ENCODE measurements around the gene NBAS.

NBAS gene

DNA sequence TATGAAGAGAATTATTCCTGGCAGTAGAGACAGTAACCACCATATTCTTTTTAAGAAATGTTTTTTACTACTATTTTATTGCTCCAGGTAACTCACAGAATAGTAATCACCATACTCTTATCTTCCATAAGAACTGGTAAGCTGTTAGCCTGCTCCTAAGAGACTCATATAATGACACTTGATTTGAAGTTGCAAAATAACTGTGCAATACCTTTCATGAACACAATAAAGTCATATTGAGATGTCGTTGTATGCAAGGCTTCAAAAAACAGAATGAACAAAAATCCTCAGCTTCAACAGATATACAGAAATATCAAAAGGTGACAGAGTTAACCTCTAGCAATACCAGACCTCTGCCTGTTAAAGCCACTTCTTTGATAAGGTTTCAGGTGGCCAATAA, 360.1 kb downstream of the NBAS start:
- TF ChIP-seq, protein P1, sequence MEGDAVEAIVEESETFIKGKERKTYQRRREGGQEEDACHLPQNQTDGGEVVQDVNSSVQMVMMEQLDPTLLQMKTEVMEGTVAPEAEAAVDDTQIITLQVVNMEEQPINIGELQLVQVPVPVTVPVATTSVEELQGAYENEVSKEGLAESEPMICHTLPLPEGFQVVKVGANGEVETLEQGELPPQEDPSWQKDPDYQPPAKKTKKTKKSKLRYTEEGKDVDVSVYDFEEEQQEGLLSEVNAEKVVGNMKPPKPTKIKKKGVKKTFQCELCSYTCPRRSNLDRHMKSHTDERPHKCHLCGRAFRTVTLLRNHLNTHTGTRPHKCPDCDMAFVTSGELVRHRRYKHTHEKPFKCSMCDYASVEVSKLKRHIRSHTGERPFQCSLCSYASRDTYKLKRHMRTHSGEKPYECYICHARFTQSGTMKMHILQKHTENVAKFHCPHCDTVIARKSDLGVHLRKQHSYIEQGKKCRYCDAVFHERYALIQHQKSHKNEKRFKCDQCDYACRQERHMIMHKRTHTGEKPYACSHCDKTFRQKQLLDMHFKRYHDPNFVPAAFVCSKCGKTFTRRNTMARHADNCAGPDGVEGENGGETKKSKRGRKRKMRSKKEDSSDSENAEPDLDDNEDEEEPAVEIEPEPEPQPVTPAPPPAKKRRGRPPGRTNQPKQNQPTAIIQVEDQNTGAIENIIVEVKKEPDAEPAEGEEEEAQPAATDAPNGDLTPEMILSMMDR (IDR thresholded peaks at IDR 0.05; ENCODE audit: control insufficient read depth, extremely low read depth, insufficient read depth), result no peak
- DNase-seq (ENCODE audit: low read depth), result no peak
- no peak overlapping the region for H3K4me3 ChIP-seq (ENCODE audit: low read depth, low read length)

DNA sequence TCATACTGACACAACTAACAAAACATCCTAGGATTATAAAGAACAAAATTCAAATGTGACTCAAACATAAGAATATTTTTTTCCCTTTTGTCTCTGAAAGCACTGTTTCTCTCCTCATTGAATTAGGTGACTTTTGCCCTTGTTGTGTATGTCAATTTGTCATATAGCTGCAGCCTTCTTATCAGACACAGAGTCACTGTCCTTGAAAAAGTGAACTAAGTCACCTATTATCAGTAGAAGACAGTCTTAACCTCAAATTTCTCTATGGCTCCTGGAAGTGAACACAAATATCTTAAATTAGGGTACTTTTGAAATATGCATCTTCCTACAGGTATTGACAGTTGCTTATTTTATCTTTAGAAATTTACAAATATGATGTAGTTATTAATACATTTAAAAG, 360.6 kb downstream of the NBAS start:
- no peak overlapping the region for H3K4me3 ChIP-seq (ENCODE audit: low read depth, low read length)
- TF ChIP-seq, protein P1 (IDR thresholded peaks at IDR 0.05; ENCODE audit: control insufficient read depth, extremely low read depth, insufficient read depth), result no peak
- no peak for DNase-seq (ENCODE audit: low read depth)

DNA sequence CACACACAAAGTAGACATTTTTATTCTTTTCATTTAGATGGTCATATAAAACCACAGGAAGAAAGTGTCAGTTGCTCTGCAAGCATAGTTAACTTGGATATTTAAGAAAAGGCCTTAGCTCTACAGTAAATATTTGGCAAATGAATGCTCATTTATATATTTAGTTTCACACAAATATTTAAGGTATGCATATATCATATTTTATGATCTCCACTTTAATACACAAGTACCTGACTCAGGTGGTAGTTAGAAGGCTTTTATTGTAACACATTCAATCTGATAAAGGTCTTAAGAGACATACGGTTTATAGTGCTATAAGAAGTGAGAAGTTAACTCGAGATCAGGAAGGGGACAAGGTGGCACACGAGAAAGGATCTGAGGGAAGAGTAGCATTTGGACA, 363.1 kb downstream of the NBAS start:
- TF ChIP-seq, protein P1 (IDR thresholded peaks at IDR 0.05; ENCODE audit: control insufficient read depth, extremely low read depth, insufficient read depth), result no peak
- no peak overlapping the region for H3K4me3 ChIP-seq (ENCODE audit: low read depth, low read length)
- DNase-seq (ENCODE audit: low read depth), result no peak

DNA sequence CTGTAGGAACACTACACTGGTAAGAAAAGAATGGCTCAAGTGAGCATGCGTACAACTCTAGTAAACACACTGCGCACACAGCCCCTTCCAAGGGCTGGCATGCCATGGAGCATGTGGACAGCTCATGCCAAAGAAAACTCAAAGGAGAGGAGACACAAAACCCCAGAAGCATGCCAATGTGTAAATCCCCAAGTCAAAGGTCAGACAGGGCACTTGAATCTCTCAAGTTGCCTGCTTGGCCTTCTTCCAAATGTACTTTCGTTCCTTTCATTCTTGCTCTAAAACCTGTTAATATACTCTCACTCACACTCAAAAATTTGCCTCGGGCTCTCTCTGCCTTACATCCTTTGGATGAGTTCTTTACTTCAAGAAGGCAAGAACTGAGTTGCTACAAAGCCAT, 365.3 kb downstream of the NBAS start:
- TF ChIP-seq, protein P1 (IDR thresholded peaks at IDR 0.05; ENCODE audit: control insufficient read depth, extremely low read depth, insufficient read depth), result no peak
- DNase-seq (ENCODE audit: low read depth), result no peak
- no peak overlapping the region for H3K4me3 ChIP-seq (ENCODE audit: low read depth, low read length)

DNA sequence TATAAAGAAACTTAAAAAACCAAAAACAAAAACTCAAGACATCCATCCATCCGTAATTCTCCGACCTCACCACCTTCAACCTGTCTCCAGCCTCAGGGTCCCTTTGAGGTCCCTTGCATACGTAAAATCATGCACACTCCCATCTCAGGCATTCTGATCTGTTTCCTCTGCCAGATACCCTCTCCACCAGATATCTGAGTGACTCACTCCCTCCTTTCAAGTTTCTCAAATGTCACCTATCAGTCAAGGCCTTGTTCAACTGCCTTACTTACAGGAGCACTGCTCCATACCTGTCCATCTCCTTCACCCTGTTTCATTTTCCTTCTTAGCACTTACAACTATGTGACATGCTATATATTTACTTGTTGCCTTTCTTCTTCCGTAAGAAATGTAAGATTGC, 369.3 kb downstream of the NBAS start:
- no peak for DNase-seq (ENCODE audit: low read depth)
- no peak overlapping the region for H3K4me3 ChIP-seq (ENCODE audit: low read depth, low read length)
- TF ChIP-seq, protein P1 (IDR thresholded peaks at IDR 0.05; ENCODE audit: control insufficient read depth, extremely low read depth, insufficient read depth), result no peak

DNA sequence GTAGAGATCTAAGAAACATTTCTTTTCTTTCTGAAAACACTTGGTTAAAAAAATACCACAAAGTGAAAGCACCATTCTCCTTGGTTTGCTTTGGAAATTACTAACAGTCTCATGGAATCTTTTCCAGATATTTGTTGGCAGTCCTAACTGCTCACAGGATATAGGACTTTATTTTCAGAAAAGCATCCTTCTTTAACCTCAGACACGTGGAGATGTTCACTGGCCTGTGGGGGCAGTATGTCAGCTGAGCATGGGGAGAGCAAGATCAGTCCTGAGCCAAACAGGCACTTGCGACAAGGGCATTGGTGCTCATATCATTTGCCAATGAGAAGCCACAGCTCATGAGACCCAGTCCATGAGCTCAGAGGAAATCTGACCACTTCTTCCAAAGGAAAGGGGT, 371.9 kb downstream of the NBAS start:
- DNase-seq (ENCODE audit: low read depth), result no peak
- no peak overlapping the region for H3K4me3 ChIP-seq (ENCODE audit: low read depth, low read length)
- TF ChIP-seq, protein P1 (IDR thresholded peaks at IDR 0.05; ENCODE audit: control insufficient read depth, extremely low read depth, insufficient read depth), result 0 out of 2 replicates have a peak, but pooled peaks have one; percentile 16

DNA sequence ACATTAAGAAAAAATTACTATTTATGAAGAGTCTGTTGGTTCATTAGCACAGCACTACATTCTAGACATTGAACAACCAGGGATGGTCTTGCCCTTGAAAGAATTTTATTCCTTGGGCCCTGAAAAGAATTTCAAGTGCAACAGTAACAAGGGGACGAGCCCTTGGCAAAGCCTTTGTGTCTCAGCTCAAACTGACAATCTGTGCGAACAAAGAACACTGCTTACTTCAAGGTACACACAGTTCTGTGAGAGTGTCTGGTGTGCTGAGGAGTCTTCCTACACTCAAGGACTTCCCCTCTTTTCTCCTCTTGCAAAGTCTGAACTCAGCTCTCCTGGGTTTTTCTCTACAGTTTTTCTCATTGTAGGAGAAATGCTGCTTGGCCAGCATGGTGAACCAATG, 373.4 kb downstream of the NBAS start:
- no peak overlapping the region for H3K4me3 ChIP-seq (ENCODE audit: low read depth, low read length)
- TF ChIP-seq, protein P1 (IDR thresholded peaks at IDR 0.05; ENCODE audit: control insufficient read depth, extremely low read depth, insufficient read depth), result no peak
- DNase-seq (ENCODE audit: low read depth), result no peak
